22Rv1 (cell line): Measurements from ENCODE around the gene SYT6.

Experiments
- H3K27ac ChIP-seq: fragments of 450-650 bp; 2 replicates; pipeline ENCODE4 v1.5.1; 2017
- CTCF ChIP-seq: fragments of 450-650 bp; IDR thresholded peaks from 2 replicates; pipeline ENCODE4 v1.5.1; 2017; ENCODE audit warnings: mild to moderate bottlenecking
- ZFX ChIP-seq: fragments of 450-650 bp; IDR thresholded peaks from 2 replicates; pipeline ENCODE4 v1.6.1; 2017; ENCODE audit warnings: antibody characterized with exemption, borderline replicate concordance

The SYT6 gene

GRCh38 chr1:114154963-114155322, 1.3 kb upstream of the SYT6 start:
- no peak overlapping the region for H3K27ac ChIP-seq
- TF ChIP-seq CTCF (no peak), ZFX (no peak)

- no peak overlapping the region for H3K27ac ChIP-seq
- TF ChIP-seq CTCF, result no peak
- no peak for TF ChIP-seq ZFX
These were observed 685 bp upstream of the SYT6 start for GRCh38 chr1:114154146-114154962.

- H3K27ac ChIP-seq, result no peak overlapping the region
- TF ChIP-seq ZFX (no peak), CTCF (no peak)
These were observed 985 bp downstream of the SYT6 start for GRCh38 chr1:114152508-114153260.

- H3K27ac ChIP-seq, result no peak overlapping the region
- TF ChIP-seq ZFX, result no peak
These were observed 1.6 kb downstream of the SYT6 start for GRCh38 chr1:114152089-114152507.

- no peak for TF ChIP-seq ZFX
- TF ChIP-seq CTCF, result no peak
- no peak overlapping the region for H3K27ac ChIP-seq
These were observed 3.7 kb downstream of the SYT6 start for GRCh38 chr1:114150016-114150415.

- TF ChIP-seq ZFX (no peak), CTCF (no peak)
- H3K27ac ChIP-seq, result no peak overlapping the region
These were observed 4.5 kb downstream of the SYT6 start for GRCh38 chr1:114149211-114149610.

- no peak overlapping the region for H3K27ac ChIP-seq
- TF ChIP-seq CTCF (no peak), ZFX (no peak)
These were observed 8.0 kb downstream of the SYT6 start for GRCh38 chr1:114145504-114146151.
